Kidney (tissue), 14 donors: ENCODE measurements around the gene NEURL1. TPM values are rescaled to one million over a fixed set of nuclear protein-coding genes. Genes with fewer than 3 reads are reported as not detected.

ENCODE experiments used
- DNase-seq, 5 donors: peaks; one replicate each; pipeline ENCODE4 v3.0.0-alpha.2; 2013 to 2020
- FAIRE-seq: peaks from 2 replicates; lab custom pipeline; 2012; peaks lifted over from hg19 to GRCh38; lab: Jason Lieb, UNC
- H3K27ac ChIP-seq, 2 donors: one replicate each; pipeline ENCODE4 v1.7.0; 2013; ENCODE audit warnings: low read depth in 2 of 2, low read length in 2 of 2, inconsistent platforms in 1 of 2
- H3K27me3 ChIP-seq: one replicate; pipeline ENCODE4 v1.7.1; 2013; ENCODE audit warnings: low read length, inconsistent platforms; ENCODE audit not compliant: control insufficient read depth, insufficient read depth
- H3K36me3 ChIP-seq, 3 donors: one replicate each; pipeline versions ENCODE4 v1.7.0 to v1.7.1; 2013; ENCODE audit warnings: low read length in 3 of 3, control low read depth in 1 of 3, inconsistent platforms in 1 of 3; ENCODE audit not compliant: insufficient read depth in 3 of 3, control insufficient read depth in 2 of 3
- H3K4me1 ChIP-seq, 3 donors: one replicate each; pipeline versions ENCODE4 v1.7.0 to v1.7.1; 2013; ENCODE audit warnings: low read length in 3 of 3, inconsistent platforms in 1 of 3, low read depth in 1 of 3; ENCODE audit not compliant: control insufficient read depth in 2 of 3, insufficient read depth in 2 of 3
- H3K4me3 ChIP-seq, 3 donors: one replicate each; pipeline versions ENCODE4 v1.7.0 to v1.8.1; 2013; ENCODE audit warnings: low read length in 3 of 3, control low read depth in 1 of 3, inconsistent platforms in 1 of 3
- H3K9ac ChIP-seq, 3 donors: one replicate each; pipeline versions ENCODE4 v1.7.0 to v1.7.1; 2013; ENCODE audit warnings: low read length in 3 of 3, control low read depth in 1 of 3, inconsistent platforms in 1 of 3
- H3K9me3 ChIP-seq, 3 donors: one replicate each; pipeline versions ENCODE4 v1.7.0 to v1.7.1; 2013; ENCODE audit warnings: low read length in 3 of 3, control low read depth in 1 of 3, inconsistent platforms in 1 of 3; ENCODE audit not compliant: control insufficient read depth in 2 of 3, insufficient read depth in 1 of 3
- CTCF ChIP-seq: IDR thresholded peaks from 3 replicates; pipeline ENCODE4 v1.5.1; 2012; ENCODE audit warnings: mild to moderate bottlenecking, moderate library complexity, borderline replicate concordance; ENCODE audit not compliant: insufficient read depth; ENCODE audit errors: extremely low read depth
- intact Hi-C: fragments of 100-400 bp; cut with DNase I; formaldehyde crosslinking; loops from one replicate; pipeline ENCODE4 v1.11.1; 2022
- polyA plus RNA-seq: library from polyadenylated mRNA; stranded (reverse); fragments of 350-450 nt; fragmentation: Illumina TruSeq; extraction: RNeasy Lipid Tissue Mini Kit (QIAGEN cat#74804); gene quantifications from one replicate; pipeline ENCODE4 v1.2.3, GENCODE V29; 2014; ENCODE audit warnings: low read depth, low replicate concordance; ENCODE audit not compliant: insufficient read depth
- total RNA-seq: library from RNA; stranded (reverse); fragmentation: NEBNext Ultra II Directional; extraction: Animal tissue kit (Norgen Biotek cat#: 25700); gene quantifications from one replicate; pipeline ENCODE4 v1.2.1, GENCODE V29; 2021
- donor health status: control.
- donor health status: control.
- donor health status: control.
- donor health status: control.
- donor health status: control.
- donor health status: DM: yes; HTN: yes; CAD: no.
- donor health status: Normal renal cell carcinoma (clear cell type).

NEURL1 gene
- total and polyA plus RNA-seq, 2 donors from 2014 or later: 1.2 TPM

DNA sequence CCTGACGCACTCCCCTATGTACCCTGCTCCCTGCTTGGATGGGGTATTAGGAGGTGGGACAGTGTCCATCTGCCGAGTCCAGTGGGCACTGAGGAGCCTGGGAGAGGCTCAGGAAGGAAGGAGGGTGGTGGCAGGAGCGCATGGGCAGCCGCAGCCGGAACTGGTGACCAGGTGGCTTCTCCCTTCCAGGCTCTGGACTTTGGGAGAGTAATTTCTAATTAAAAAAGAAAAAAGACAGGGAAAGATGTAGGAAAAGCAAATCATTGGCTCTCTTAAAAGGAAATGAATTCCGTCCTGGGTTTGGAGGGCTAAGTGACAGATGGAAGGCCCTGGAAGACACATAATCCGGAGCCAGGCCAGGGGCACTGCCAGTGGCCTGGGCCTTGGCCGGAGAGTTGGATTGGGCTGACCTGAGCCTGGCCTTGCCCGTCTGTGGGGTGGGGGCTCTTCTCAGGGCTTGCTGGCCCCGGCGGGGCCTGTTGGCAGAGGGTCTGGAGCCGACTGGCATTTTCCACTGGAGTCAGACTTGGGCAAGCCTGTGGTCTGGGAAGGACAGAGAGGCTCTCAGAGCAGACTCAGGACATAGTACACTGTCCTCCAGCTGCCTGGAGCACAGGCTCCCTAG lies 63.0 kb downstream of the NEURL1 start:
- peaks cover 0 to 12% (median 6%) of the 10 kb centered on the region in 3 donors for H3K4me1 ChIP-seq
- H3K4me3 ChIP-seq: no peak overlapping the region
- H3K36me3 ChIP-seq: no peaks in the 10 kb centered on the region
- H3K27ac ChIP-seq: no peak overlapping the region
- H3K27me3 ChIP-seq: no peaks in the 10 kb centered on the region
- TF ChIP-seq CTCF: no peak
- no peak for DNase-seq
- H3K9ac ChIP-seq: no peak overlapping the region
- H3K9me3 ChIP-seq: no peaks in the 10 kb centered on the region
- intact Hi-C loops: no loop called here
- FAIRE-seq: no peak

GRCh38 chr10:103557455-103557854 lies 64.0 kb downstream of the NEURL1 start:
- Histone ChIP-seq H3K9ac (no peak overlapping the region), H3K9me3 (no peaks in the 10 kb centered on the region), H3K4me1 (peaks cover 0 to 12% (median 6%) of the 10 kb centered on the region in 3 donors), H3K27me3 (no peaks in the 10 kb centered on the region), H3K4me3 (no peak overlapping the region), H3K36me3 (no peaks in the 10 kb centered on the region), H3K27ac (no peak overlapping the region)
- FAIRE-seq (no peak), DNase-seq (no peak)
- intact Hi-C loops: no loop called here
- no peak for TF ChIP-seq CTCF

DNA sequence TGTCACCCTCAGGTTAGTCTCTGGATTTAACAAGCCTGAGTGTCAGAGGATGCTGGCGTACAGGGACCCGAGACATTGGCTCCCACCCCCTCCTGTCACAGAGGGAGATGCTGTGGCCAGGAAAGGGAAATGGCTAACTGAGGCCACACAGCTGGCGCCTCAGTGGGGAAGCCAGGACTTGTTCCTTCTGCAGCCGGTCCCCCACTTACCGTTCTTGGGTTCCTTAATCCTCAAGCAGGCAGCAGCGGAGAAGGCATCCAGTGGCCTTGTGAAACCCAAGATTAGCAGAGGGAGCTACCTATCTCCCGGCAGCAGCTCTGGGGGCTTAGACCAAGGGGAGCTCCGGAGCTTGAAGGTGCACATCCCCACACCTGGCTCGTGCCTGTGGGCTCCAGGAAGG lies 65.4 kb downstream of the NEURL1 start:
- H3K27me3 ChIP-seq: no peaks in the 10 kb centered on the region
- H3K9ac ChIP-seq: no peak overlapping the region
- FAIRE-seq: no peak
- H3K4me1 ChIP-seq: peaks cover 0 to 12% (median 6%) of the 10 kb centered on the region in 3 donors
- no peak for DNase-seq
- no peaks in the 10 kb centered on the region for H3K36me3 ChIP-seq
- intact Hi-C loops: no loop called here
- no peak overlapping the region for H3K4me3 ChIP-seq
- TF ChIP-seq CTCF: no peak
- H3K27ac ChIP-seq: no peak overlapping the region
- no peaks in the 10 kb centered on the region for H3K9me3 ChIP-seq

- H3K4me1 ChIP-seq: peaks cover 0 to 9% (median 6%) of the 10 kb centered on the region in 3 donors
- no peak overlapping the region for H3K27ac ChIP-seq
- FAIRE-seq: no peak
- no peak overlapping the region for H3K4me3 ChIP-seq
- no peak overlapping the region for H3K9ac ChIP-seq
- no peaks in the 10 kb centered on the region for H3K27me3 ChIP-seq
- intact Hi-C loops: no loop called here
- H3K9me3 ChIP-seq: no peaks in the 10 kb centered on the region
- no peaks in the 10 kb centered on the region for H3K36me3 ChIP-seq
- no peak for DNase-seq
- no peak for TF ChIP-seq CTCF
These were observed 66.3 kb downstream of the NEURL1 start for GRCh38 chr10:103559776-103560175.
